Activated CD4-positive, alpha-beta T cell treated with anti-CD3 and anti-CD28 coated beads for 36 hours (primary cell): ENCODE measurements around the gene NT5C3A. TPM values are rescaled to one million over a fixed set of nuclear protein-coding genes. Genes with fewer than 3 reads are reported as not detected.
"Not testable (repeated sequence)": the region's sequence is repeated elsewhere in the genome, so short reads cannot be mapped to it uniquely, and the experiment has no call there.

Experiments used
- ATAC-seq: fragments of 200-7000 bp; cut with Tn5 transposase; one replicate; pipeline ENCODE4 v1.10.0; 2021; ENCODE audit warnings: mild to moderate bottlenecking, moderate library complexity
- CTCF ChIA-PET: fragments of 350-600 bp; sonication (Branson Sonifier 250); formaldehyde crosslinking; loops from one replicate; lab custom pipeline; 2021; ENCODE audit warnings: antibody characterized with exemption; lab: Charles Lee
- POLR2A ChIA-PET: fragments of 350-600 bp; sonication (Branson Sonifier 250); formaldehyde crosslinking; loops from one replicate; lab custom pipeline; 2021; ENCODE audit warnings: antibody characterized with exemption, inconsistent platforms; lab: Charles Lee
- DNase-seq: peaks from one replicate; pipeline ENCODE4 v3.0.0-alpha.2; 2020
- H3K27ac Mint-ChIP-seq: one replicate; pipeline ENCODE4 v1.8.0; 2021; ENCODE audit warnings: mixed read lengths
- H3K27me3 Mint-ChIP-seq: one replicate; pipeline ENCODE4 v1.8.0; 2021; ENCODE audit warnings: mixed read lengths
- H3K36me3 Mint-ChIP-seq: one replicate; pipeline ENCODE4 v1.8.0; 2021; ENCODE audit warnings: low read depth, mixed read lengths
- H3K4me1 Mint-ChIP-seq: one replicate; pipeline ENCODE4 v1.8.0; 2021; ENCODE audit warnings: mixed read lengths
- H3K4me3 Mint-ChIP-seq: one replicate; pipeline ENCODE4 v1.8.0; 2021; ENCODE audit warnings: mild to moderate bottlenecking, moderate library complexity, mixed read lengths
- H3K9me3 Mint-ChIP-seq: one replicate; pipeline ENCODE4 v1.8.0; 2021; ENCODE audit warnings: low read depth, mixed read lengths
- intact Hi-C, 2 experiments: fragments of 100-400 bp; cut with DNase I in 1 of 2; cut with micrococcal nuclease in 1 of 2; formaldehyde crosslinking; loops; one replicate each; pipeline versions ENCODE4 v1.14.2 to v1.15.1; 2022 to 2024; cut with DNase I, micrococcal nuclease
- total RNA-seq, 2 experiments: library from RNA; stranded (reverse); gene quantifications; one replicate each; pipeline ENCODE4 v1.2.3, GENCODE V29; 2021

The NT5C3A gene
- total RNA-seq, 2 experiments from 2014 or later: 40.9 to 45.0 TPM

DNA sequence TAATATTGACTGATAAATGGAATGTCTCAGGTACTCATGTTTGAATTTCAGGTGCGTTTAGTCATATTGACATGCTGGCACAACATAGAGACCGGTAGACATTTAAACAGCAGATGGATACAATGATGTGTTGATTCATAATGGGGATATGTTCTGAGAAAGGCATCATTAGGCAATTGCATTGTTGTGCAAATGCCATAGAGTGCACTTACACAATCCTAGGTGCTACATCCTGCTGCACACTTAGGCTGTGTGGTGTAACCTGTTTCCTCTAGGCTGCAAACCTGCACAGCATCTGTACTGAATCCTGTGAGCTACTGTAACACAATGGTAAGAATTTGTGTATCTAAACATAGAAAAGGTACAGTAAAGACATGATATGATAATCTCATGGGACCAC lies 85.4 kb downstream of the NT5C3A start:
- DNase-seq, H3K4me1 Mint-ChIP-seq, POLR2A ChIA-PET, H3K9me3 Mint-ChIP-seq, H3K27ac Mint-ChIP-seq, H3K27me3 Mint-ChIP-seq, ATAC-seq, H3K4me3 Mint-ChIP-seq, H3K36me3 Mint-ChIP-seq, CTCF ChIA-PET, intact Hi-C loops: not testable (repeated sequence)

DNA sequence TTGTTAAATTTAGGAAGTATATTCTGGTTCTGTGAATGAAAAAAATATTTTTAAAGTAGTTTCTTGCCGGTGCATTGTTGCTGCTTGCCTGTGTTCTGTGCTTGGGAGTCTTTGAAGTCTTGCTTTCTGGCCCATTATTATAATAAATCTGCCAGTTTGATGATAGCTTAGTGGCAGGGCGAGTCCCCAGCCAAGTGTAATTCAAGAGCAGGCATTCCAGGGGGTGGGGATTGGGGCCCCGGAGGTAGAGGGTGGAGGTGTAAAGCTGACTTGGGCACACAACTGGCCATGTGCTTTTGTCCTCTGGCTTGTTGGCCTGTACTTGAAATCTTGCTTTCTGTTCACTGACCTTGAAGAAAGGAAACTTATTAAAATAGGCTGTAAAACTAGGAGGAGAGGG lies 90.6 kb downstream of the NT5C3A start:
- H3K27ac Mint-ChIP-seq, H3K36me3 Mint-ChIP-seq, H3K4me1 Mint-ChIP-seq, POLR2A ChIA-PET, H3K9me3 Mint-ChIP-seq, H3K4me3 Mint-ChIP-seq, intact Hi-C loops, CTCF ChIA-PET, H3K27me3 Mint-ChIP-seq, DNase-seq, ATAC-seq: not testable (repeated sequence)

DNA sequence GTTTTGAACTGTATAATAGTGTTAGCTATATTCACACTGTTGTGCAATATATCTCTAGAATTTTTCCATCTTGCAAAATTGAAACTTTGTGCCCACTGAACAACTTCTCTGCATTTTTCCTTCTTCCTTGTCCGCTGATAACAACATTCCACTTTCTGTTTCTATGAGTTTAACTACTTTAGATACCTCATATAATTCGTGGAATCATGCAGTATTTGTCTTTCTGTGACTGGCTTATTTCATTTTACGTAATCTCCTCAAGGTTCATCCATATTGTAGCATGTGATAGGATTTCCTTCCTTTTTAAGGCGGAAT lies 95.4 kb downstream of the NT5C3A start:
- H3K27me3 Mint-ChIP-seq, CTCF ChIA-PET, POLR2A ChIA-PET, intact Hi-C loops, DNase-seq, H3K4me1 Mint-ChIP-seq, H3K36me3 Mint-ChIP-seq, H3K9me3 Mint-ChIP-seq, H3K27ac Mint-ChIP-seq, H3K4me3 Mint-ChIP-seq, ATAC-seq: not testable (repeated sequence)

DNA sequence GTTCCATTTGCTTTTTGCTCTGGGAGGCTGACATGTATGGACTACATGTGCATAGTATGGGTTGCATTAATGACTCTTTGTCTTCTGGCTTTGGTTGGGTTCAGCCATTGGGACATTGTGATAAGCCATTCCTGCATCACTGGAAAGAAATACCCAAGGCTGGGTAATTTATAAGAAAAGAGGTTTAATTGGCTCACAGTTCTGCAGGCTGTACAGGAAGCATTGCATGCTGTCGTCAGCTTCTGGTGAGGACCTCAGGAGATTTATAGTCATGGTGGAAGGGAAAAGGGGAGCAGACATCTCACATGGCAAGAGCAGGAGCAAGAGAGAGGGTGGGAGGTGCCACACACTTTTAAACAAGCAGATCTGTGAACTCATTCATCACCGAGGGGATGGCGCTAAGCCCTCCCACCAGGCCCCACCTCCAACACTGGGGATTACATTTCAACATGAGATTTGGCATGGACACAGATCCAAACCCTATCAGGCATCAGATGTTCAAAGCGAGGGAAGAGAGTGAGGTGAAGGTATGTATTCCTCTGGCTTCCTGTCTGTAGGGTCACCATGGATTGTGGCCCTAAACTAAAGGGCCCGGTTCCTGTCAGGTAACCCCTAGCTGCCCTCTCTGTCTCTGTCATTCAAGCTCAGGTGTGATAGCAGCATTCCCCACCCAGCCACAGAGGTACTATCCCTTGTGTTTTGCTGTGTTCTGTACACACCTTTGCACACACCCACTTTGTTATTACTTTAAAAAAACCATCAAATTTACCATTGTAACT lies 95.9 kb downstream of the NT5C3A start:
- H3K27ac Mint-ChIP-seq, DNase-seq, ATAC-seq, H3K9me3 Mint-ChIP-seq, POLR2A ChIA-PET, H3K4me3 Mint-ChIP-seq, H3K36me3 Mint-ChIP-seq, intact Hi-C loops, H3K27me3 Mint-ChIP-seq, H3K4me1 Mint-ChIP-seq: not testable (repeated sequence)
- CTCF ChIA-PET: interaction anchor here (1.6 kb wide), 1 partner anchor 89 kb away, joined by 3 read pairs; no protein-coding TSS in a partner anchor

DNA sequence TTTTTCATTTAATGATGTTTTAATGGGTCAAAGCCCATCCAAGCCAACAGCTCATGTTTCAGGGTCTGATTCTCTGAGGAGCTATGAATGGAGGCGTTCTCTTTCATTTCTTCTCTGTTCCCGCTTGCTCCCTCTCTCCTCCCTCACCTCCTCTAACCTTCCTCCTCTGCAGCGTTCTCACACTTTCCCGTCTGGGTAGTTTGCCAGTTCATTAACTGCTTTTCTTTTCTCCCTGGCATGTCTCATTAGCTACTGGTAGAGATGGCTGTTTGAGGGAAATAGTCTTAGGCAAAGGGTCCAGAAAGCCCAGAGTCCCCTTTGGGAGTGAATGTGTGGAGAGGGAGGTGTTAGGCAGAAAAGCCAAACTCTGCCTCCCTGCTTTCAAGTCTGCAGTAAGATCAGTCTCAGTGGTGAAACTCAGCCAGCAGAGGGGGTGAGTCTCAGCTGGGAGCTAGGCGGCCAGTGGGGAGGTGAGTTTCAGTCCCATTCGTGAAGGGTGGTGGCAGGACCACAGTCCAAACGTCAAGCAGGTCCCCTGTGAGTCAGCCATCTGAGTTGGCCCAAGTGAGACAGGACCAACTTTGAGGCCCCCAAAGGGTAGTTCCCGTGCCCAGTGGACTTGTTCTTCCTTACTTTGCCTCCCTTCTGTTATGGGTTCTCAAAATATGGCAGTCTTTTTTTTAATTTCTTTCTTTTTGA lies 98.0 kb downstream of the NT5C3A start:
- H3K36me3 Mint-ChIP-seq, H3K4me3 Mint-ChIP-seq, H3K27me3 Mint-ChIP-seq, H3K4me1 Mint-ChIP-seq, H3K9me3 Mint-ChIP-seq, H3K27ac Mint-ChIP-seq, POLR2A ChIA-PET: not testable (repeated sequence)
- peak; percentile 96 for ATAC-seq
- intact Hi-C loops: loop anchor here (2.0 to 5.0 kb wide), 2 partner anchors 88 to 142 kb away; no protein-coding TSS in a partner anchor
- CTCF ChIA-PET: interaction anchor here (0.9 to 1.6 kb wide), 2 partner anchors 91 to 96 kb away, joined by 3 to 4 read pairs; no protein-coding TSS in a partner anchor
- peak; percentile 20 for DNase-seq

Other genes with a start within 250 kb of the NT5C3A start
- 10 to 100 TPM; 21.5 to 25.6 TPM for gene KBTBD2, start 171.0 kb downstream of the NT5C3A start, total RNA-seq
- 1 to 10 TPM in 1 of 2 experiments, under 1 TPM in 1; 0.37 to 1.0 TPM for gene FKBP9, start 105.3 kb downstream of the NT5C3A start, total RNA-seq
- gene RP9, start 46.6 kb upstream of the NT5C3A start, total RNA-seq: 10 to 100 TPM; 17.2 to 19.2 TPM
- 1 to 10 TPM; 4.1 to 9.9 TPM for gene BBS9, start 66.8 kb upstream of the NT5C3A start, total RNA-seq